Right atrium auricular region (tissue), 2 donors: ENCODE results near the gene FAF1. TPM values are rescaled to one million over a fixed set of nuclear protein-coding genes. Genes with fewer than 3 reads are reported as not detected.

ENCODE experiments used
- DNase-seq: peaks from one replicate; pipeline ENCODE4 v3.0.0-alpha.2; 2019; ENCODE audit warnings: low spot score
- H3K27ac ChIP-seq, 2 donors: fragments of 200-600 bp; sonication (generic); 1 replicate in 1 of 2; 2 replicates in 1 of 2; pipeline ENCODE4 v1.5.1; 2016 to 2019
- H3K27me3 ChIP-seq, 2 donors: fragments of 200-600 bp; sonication (generic); one replicate each; pipeline versions ENCODE4 v1.5.1 to v1.6.0; 2017 to 2019
- H3K36me3 ChIP-seq: fragments of 200-600 bp; sonication (generic); one replicate; pipeline ENCODE4 v1.5.1; 2016
- H3K4me1 ChIP-seq, 2 donors: fragments of 200-600 bp; sonication (generic); one replicate each; pipeline versions ENCODE4 v1.5.1 to v1.6.0; 2017 to 2019
- H3K4me3 ChIP-seq, 2 donors: fragments of 200-600 bp; sonication (generic); 1 replicate in 1 of 2; 2 replicates in 1 of 2; pipeline ENCODE4 v1.5.1; 2017 to 2019; ENCODE audit warnings: mild to moderate bottlenecking in 1 of 2, moderate library complexity in 1 of 2
- H3K9me3 ChIP-seq, 2 donors: fragments of 200-600 bp; sonication (generic); one replicate each; pipeline ENCODE4 v1.5.1; 2019
- total RNA-seq, 2 donors: library from RNA; depleted of rRNA; stranded (reverse); fragments of >200 nt; gene quantifications; one replicate each; pipeline ENCODE4 v1.1.0, GENCODE V29; 2016
- TF ChIP-seq, protein P1 (sequence below), 2 donors: fragments of 200-600 bp; sonication (generic); IDR thresholded peaks; one replicate each; pipeline ENCODE4 v1.5.1; 2019; ENCODE audit warnings: antibody characterized with exemption in 2 of 2

FAF1 gene
- total RNA-seq, 2 donors from 2014 or later, result 36.1 to 68.8 TPM

DNA sequence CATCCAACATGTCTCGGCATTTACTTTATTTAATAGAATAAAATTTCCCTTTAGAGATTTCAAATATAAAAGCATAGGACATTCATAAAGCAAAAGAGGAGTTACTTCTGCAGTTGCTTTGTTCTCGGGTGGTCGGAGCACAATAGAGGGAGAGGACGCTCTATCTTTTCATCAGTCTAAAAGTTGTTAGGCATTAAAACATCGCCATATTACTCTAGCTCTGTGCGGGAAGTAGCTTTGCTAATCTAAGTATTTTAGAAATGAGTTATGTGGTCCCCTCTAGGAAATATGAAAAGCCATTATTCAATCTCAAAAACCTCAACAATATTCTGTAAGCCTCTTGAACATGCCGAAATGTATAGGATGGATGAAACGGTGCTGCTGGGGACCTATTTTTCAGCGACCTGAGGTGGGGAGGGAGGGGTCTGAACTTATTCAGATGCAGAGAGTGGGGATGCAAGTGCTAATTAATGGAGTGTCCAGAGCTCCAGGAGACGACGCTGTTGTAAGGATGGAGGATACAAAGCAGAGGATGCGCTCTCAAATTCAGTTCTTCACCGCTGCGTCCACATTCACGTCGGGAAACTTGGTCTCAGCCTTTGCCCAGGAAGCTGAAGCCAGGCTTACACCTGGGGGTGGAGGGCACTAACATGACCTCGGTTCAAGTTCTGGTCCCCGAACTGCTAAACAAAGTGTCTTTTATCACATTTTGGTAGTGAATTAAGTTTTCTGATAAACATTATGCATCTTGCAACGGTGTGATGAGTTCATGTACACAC is 16.2 kb upstream of the FAF1 start:
- Histone ChIP-seq H3K27me3 (no peaks in the 10 kb centered on the region), H3K4me1 (peaks cover 0 to 9% of the 10 kb centered on the region in 2 donors), H3K36me3 (no peaks in the 10 kb centered on the region), H3K27ac (peak overlapping the region; percentile 98 to 100), H3K9me3 (no peaks in the 10 kb centered on the region), H3K4me3 (peak overlapping the region; percentile 80 to 84)
- no peak for DNase-seq
- TF ChIP-seq, protein P1, sequence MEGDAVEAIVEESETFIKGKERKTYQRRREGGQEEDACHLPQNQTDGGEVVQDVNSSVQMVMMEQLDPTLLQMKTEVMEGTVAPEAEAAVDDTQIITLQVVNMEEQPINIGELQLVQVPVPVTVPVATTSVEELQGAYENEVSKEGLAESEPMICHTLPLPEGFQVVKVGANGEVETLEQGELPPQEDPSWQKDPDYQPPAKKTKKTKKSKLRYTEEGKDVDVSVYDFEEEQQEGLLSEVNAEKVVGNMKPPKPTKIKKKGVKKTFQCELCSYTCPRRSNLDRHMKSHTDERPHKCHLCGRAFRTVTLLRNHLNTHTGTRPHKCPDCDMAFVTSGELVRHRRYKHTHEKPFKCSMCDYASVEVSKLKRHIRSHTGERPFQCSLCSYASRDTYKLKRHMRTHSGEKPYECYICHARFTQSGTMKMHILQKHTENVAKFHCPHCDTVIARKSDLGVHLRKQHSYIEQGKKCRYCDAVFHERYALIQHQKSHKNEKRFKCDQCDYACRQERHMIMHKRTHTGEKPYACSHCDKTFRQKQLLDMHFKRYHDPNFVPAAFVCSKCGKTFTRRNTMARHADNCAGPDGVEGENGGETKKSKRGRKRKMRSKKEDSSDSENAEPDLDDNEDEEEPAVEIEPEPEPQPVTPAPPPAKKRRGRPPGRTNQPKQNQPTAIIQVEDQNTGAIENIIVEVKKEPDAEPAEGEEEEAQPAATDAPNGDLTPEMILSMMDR (IDR thresholded peaks at IDR 0.05), result no peak

DNA sequence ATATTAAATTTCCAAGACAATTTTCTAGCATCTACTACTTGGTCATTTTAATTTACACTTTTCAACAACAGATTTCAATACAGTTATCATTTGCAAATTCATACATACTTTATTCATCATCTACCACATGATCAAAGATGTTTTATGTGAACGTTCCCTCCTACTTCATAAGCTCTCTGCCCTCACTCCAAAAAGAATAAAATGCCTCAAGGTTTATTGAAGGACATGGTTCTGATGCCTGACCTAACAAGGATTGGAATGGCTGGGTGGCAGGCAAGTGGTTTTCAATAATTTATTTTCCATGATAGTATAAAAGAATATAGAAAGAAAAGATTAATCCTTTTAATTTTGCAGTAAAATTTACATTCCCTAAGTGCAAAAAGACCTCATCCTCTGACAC is 15.4 kb upstream of the FAF1 start:
- Histone ChIP-seq H3K9me3 (no peaks in the 10 kb centered on the region), H3K4me3 (no peak overlapping the region), H3K27me3 (no peaks in the 10 kb centered on the region), H3K4me1 (peaks cover 0 to 9% of the 10 kb centered on the region in 2 donors), H3K36me3 (no peaks in the 10 kb centered on the region), H3K27ac (peak overlapping the region; percentile 98 to 100)
- TF ChIP-seq, protein P1 (IDR thresholded peaks at IDR 0.05), result no peak
- no peak for DNase-seq

DNA sequence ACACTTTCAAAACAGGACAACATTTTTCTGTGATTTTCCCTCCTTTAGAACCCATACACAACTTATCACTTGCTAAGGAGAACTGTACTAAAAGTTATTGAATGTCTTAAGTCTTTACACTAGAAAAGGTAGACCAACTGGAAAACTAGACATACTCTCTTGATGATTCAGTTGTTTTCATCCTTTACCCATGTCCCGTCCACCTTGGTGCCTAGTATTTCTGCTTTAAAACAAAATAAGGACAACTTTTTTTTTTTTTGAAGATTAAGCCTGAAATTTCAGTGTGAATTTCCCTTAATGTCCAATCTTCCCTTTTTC is 14.5 kb upstream of the FAF1 start:
- TF ChIP-seq, protein P1 (IDR thresholded peaks at IDR 0.05), result no peak

DNA sequence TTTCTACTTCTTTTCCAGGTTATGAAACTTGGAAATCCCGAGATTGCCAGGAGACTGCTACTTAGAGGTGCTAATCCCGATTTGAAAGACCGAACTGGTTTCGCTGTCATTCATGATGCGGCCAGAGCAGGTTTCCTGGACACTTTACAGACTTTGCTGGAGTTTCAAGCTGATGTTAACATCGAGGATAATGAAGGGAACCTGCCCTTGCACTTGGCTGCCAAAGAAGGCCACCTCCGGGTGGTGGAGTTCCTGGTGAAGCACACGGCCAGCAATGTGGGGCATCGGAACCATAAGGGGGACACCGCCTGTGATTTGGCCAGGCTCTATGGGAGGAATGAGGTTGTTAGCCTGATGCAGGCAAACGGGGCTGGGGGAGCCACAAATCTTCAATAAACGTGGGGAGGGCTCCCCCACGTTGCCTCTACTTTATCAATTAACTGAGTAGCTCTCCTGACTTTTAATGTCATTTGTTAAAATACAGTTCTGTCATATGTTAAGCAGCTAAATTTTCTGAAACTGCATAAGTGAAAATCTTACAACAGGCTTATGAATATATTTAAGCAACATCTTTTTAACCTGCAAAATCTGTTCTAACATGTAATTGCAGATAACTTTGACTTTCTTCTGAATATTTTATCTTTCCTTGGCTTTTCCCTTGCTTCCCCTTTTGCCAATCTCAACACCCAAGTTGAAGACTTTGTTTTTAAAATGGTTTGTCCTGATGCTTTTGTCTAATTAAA is 14.0 kb upstream of the FAF1 start:
- DNase-seq, result no peak
- Histone ChIP-seq H3K9me3 (no peaks in the 10 kb centered on the region), H3K27me3 (no peaks in the 10 kb centered on the region), H3K4me3 (peak overlapping the region in 1 of 2 donors; percentile 22), H3K27ac (peak overlapping the region; percentile 99 to 100), H3K4me1 (peaks cover 0 to 9% of the 10 kb centered on the region in 2 donors), H3K36me3 (no peaks in the 10 kb centered on the region)
- TF ChIP-seq, protein P1 (IDR thresholded peaks at IDR 0.05), result no peak

More for the DNA sequence above, 14.5 kb upstream of the FAF1 start:
- DNase-seq, result no peak
- Histone ChIP-seq H3K4me1 (peaks cover 0 to 9% of the 10 kb centered on the region in 2 donors), H3K9me3 (no peaks in the 10 kb centered on the region), H3K36me3 (no peaks in the 10 kb centered on the region), H3K27me3 (no peaks in the 10 kb centered on the region), H3K4me3 (no peak overlapping the region), H3K27ac (peak overlapping the region; percentile 22 to 100)

DNA sequence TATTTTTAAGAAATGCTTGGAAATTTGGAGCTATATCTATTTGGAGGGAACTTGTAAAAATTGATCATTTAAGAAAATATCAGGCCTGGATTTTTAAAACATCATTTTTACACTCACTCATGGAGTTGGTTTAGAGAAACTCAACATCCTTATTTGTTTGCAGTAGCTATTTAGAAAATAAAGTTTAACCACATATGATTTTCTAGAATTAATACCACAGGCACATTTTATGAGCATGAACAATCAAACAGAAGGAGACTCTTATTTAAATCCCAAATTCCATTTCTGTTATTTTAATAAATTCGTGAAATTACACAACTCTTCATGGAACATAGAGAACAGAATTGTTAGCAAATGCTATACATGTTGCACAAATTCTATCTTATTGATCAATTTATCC is 13.2 kb upstream of the FAF1 start:
- H3K27me3 ChIP-seq, result no peaks in the 10 kb centered on the region
- peak overlapping the region; percentile 99 to 100 for H3K27ac ChIP-seq
- H3K36me3 ChIP-seq, result no peaks in the 10 kb centered on the region
- H3K9me3 ChIP-seq, result no peaks in the 10 kb centered on the region
- DNase-seq, result no peak
- H3K4me1 ChIP-seq, result peaks cover 0 to 6% of the 10 kb centered on the region in 2 donors
- TF ChIP-seq, protein P1 (IDR thresholded peaks at IDR 0.05), result no peak
- peak overlapping the region in 1 of 2 donors; percentile 91 for H3K4me3 ChIP-seq
